Peyer's patch (tissue), 4 donors: ENCODE results near the gene ENAH. TPM values are rescaled to one million over a fixed set of nuclear protein-coding genes. Genes with fewer than 3 reads are reported as not detected.

ENCODE experiments used
- DNase-seq, 3 donors: peaks; one replicate each; pipeline ENCODE4 v3.0.0-alpha.2; 2017 to 2019
- H3K27ac ChIP-seq, 4 donors: fragments of 200-600 bp; sonication (generic); one replicate each; pipeline ENCODE4 v1.5.1; 2016 to 2019
- H3K27me3 ChIP-seq, 2 donors: fragments of 200-600 bp; sonication (generic); one replicate each; pipeline ENCODE4 v1.5.1; 2019
- H3K36me3 ChIP-seq, 3 donors: fragments of 200-600 bp; sonication (generic); one replicate each; pipeline ENCODE4 v1.5.1; 2016 to 2019
- H3K4me1 ChIP-seq, 4 donors: fragments of 200-600 bp; sonication (generic); one replicate each; pipeline ENCODE4 v1.5.1; 2016 to 2019
- H3K4me3 ChIP-seq, 4 donors: fragments of 200-600 bp; sonication (generic); 1 replicate in 3 of 4; 2 replicates in 1 of 4; pipeline ENCODE4 v1.5.1; 2016 to 2019; ENCODE audit warnings: mild to moderate bottlenecking in 1 of 4
- H3K9me3 ChIP-seq, 4 donors: fragments of 200-600 bp; sonication (generic); one replicate each; pipeline ENCODE4 v1.5.1; 2016 to 2019; ENCODE audit warnings: mild to moderate bottlenecking in 1 of 4
- POLR2A ChIP-seq, 2 donors: fragments of 450-650 bp; IDR thresholded peaks; one replicate each; pipeline ENCODE4 v1.5.1; 2017; ENCODE audit warnings: antibody characterized with exemption in 2 of 2, mild to moderate bottlenecking in 2 of 2, moderate library complexity in 2 of 2
- total RNA-seq, 4 donors: library from RNA; depleted of rRNA; stranded (reverse); fragments of >200 nt; gene quantifications; one replicate each; pipeline ENCODE4 v1.1.0, GENCODE V29; 2016
- TF ChIP-seq, protein P1 (sequence below), 6 experiments: fragments of 450-650 bp in 4 of 6; fragments of 200-600 bp in 2 of 6; sonication (generic) in 1 of 6; IDR thresholded peaks; one replicate each; pipeline ENCODE4 v1.5.1; 2017 to 2019; ENCODE audit warnings: antibody characterized with exemption in 6 of 6, mild to moderate bottlenecking in 3 of 6, moderate library complexity in 1 of 6

Gene ENAH
- total RNA-seq, 4 donors from 2014 or later = 7.6 to 51.2 (median 16.5) TPM

DNA sequence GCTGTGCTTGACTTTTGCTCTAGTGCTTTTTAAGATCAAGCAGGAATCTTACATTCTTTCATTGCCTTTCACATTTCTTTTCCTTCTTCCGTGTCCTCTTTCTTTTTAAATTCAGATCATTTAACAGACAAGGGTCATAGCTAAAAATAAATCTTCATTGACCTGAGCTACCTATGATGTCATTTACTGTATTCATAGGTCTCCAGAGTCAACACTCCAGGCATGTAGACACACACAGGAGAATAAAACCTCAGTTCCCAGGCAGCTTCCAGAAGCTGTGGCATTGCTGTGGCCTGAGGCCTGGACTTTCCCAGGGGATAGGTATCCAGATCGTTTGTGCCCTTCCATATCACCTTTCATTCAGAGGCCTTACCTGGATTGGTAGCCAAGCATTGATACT, 38.5 kb upstream of the ENAH start:
- H3K4me1 ChIP-seq = peaks cover 0 to 25% (median 0%) of the 10 kb centered on the region in 4 donors
- DNase-seq = no peak
- no peaks in the 10 kb centered on the region for H3K9me3 ChIP-seq
- TF ChIP-seq POLR2A (IDR thresholded peaks at IDR 0.05) = no peak
- TF ChIP-seq, protein P1, sequence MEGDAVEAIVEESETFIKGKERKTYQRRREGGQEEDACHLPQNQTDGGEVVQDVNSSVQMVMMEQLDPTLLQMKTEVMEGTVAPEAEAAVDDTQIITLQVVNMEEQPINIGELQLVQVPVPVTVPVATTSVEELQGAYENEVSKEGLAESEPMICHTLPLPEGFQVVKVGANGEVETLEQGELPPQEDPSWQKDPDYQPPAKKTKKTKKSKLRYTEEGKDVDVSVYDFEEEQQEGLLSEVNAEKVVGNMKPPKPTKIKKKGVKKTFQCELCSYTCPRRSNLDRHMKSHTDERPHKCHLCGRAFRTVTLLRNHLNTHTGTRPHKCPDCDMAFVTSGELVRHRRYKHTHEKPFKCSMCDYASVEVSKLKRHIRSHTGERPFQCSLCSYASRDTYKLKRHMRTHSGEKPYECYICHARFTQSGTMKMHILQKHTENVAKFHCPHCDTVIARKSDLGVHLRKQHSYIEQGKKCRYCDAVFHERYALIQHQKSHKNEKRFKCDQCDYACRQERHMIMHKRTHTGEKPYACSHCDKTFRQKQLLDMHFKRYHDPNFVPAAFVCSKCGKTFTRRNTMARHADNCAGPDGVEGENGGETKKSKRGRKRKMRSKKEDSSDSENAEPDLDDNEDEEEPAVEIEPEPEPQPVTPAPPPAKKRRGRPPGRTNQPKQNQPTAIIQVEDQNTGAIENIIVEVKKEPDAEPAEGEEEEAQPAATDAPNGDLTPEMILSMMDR (IDR thresholded peaks at IDR 0.05) = no peak
- H3K4me3 ChIP-seq = no peak overlapping the region
- H3K27ac ChIP-seq = no peak overlapping the region
- H3K27me3 ChIP-seq = no peaks in the 10 kb centered on the region
- H3K36me3 ChIP-seq = no peaks in the 10 kb centered on the region

DNA sequence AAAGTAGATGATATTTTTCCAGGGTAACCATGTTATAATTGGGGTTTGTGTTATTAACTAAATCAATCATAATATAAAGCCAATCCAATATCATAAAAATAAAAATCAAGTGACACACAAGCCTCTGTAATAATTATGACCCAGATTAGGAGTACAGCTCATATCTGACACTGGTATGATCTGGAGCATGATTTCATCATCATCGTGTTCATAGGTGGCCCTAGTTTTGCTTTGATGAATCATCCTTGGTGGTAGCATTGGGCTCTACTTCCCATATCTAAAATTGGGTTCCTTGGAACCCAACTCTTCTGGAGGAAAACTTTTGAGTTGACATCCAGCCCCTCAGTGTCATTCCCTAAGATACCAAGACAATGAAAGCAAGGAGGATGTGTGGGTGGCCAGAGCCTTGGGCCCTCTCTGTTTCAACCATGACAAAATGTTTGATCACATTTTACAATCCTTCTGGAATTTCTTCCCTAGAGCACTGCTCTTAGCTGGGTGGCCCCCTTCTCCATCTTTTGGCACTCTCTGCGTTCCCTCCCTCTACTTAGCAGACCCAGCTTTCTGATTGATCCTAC, 37.0 kb upstream of the ENAH start:
- Histone ChIP-seq H3K27me3 (no peaks in the 10 kb centered on the region), H3K4me3 (no peak overlapping the region), H3K36me3 (no peaks in the 10 kb centered on the region), H3K9me3 (no peaks in the 10 kb centered on the region), H3K4me1 (peaks cover 0 to 21% (median 0%) of the 10 kb centered on the region in 4 donors), H3K27ac (no peak overlapping the region)
- TF ChIP-seq, protein P1 (IDR thresholded peaks at IDR 0.05) = no peak
- no peak for TF ChIP-seq POLR2A (IDR thresholded peaks at IDR 0.05)
- DNase-seq = no peak

DNA sequence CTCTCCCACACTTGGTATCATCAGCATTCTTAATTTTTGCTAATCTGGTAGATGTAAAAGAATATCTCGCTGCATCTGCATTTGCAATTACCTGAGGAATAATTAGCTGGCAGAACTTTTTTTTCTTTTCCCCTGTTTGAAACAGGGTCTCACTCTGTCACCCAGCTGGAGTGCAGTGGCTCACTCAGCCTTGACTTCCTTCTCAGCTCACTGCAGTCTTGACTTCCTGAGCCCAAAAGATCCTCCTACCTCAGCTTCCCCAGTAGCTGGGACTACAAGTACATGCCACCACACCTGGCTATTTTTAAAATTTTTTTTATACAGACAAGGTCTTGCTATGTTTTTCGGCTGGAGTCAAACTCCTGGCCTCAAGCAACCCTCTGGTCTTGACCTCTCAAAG, 35.4 kb upstream of the ENAH start:
- Histone ChIP-seq H3K4me1 (peaks cover 0 to 5% (median 0%) of the 10 kb centered on the region in 4 donors), H3K9me3 (no peaks in the 10 kb centered on the region), H3K27ac (no peak overlapping the region), H3K4me3 (no peak overlapping the region), H3K36me3 (no peaks in the 10 kb centered on the region), H3K27me3 (no peaks in the 10 kb centered on the region)
- no peak for DNase-seq
- no peak for TF ChIP-seq POLR2A (IDR thresholded peaks at IDR 0.05)
- TF ChIP-seq, protein P1 (IDR thresholded peaks at IDR 0.05) = no peak

DNA sequence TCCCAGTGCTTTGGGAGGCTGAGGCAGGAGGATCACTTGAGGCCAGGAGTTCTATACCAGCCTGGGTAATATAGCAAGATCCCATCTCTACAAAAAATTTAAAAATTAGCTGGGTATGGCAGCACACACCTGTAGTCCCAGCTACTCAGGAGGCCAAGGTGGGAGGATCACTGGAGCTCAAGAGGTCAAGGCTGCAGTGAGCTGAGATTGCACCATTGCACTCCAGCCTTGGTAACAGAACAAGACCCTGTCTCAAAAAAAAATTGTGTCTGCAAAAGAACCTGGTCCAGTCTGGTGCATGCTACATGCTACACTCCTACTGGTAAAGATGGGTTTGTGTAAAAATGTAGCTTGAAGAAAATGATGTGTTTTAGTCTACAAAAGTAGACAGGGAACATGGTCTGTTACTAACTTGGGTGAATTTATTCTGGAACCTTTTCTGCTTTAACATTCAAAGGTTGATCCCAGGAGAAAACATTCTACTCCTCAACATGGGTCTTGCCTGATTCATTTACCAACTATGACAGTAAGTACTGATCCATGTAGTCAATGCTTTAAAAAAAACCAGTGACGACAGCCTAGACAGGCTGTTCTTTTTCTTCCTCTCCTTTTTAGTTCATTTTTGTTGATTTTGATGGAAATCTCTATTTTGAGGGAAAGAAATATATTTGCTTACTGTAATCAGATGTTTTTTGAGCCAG, 32.7 kb upstream of the ENAH start:
- Histone ChIP-seq H3K4me3 (no peak overlapping the region), H3K27ac (no peak overlapping the region), H3K9me3 (no peaks in the 10 kb centered on the region), H3K4me1 (no peaks in the 10 kb centered on the region), H3K36me3 (no peaks in the 10 kb centered on the region), H3K27me3 (no peaks in the 10 kb centered on the region)
- TF ChIP-seq POLR2A (IDR thresholded peaks at IDR 0.05) = no peak
- TF ChIP-seq, protein P1 (IDR thresholded peaks at IDR 0.05) = no peak
- DNase-seq = no peak

DNA sequence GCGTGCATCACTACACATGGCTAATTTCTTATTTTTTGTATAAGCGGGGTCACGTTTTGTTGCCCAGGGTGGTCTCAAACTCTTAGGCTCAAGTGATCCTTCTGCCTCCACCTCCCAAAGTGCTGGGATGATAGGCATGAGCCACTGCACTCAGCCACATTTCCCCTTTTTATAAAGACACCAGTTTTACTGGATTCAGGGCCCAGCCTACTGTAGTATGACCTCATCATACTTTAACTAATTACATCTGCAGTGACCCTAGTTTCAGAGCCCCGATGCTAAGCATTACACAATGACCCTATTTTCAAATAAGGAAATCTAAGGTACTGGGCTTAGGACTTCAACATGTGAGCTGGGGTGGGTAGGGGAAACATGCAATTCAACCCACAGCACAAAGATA, 31.8 kb upstream of the ENAH start:
- no peaks in the 10 kb centered on the region for H3K36me3 ChIP-seq
- DNase-seq = no peak
- H3K27me3 ChIP-seq = no peaks in the 10 kb centered on the region
- TF ChIP-seq, protein P1 (IDR thresholded peaks at IDR 0.05) = no peak
- no peak for TF ChIP-seq POLR2A (IDR thresholded peaks at IDR 0.05)
- no peak overlapping the region for H3K27ac ChIP-seq
- no peaks in the 10 kb centered on the region for H3K9me3 ChIP-seq
- no peak overlapping the region for H3K4me3 ChIP-seq
- H3K4me1 ChIP-seq = no peaks in the 10 kb centered on the region
